Neural cell (in vitro differentiated cells): ENCODE measurements around the gene NIP7. TPM values are rescaled to one million over a fixed set of nuclear protein-coding genes. Genes with fewer than 3 reads are reported as not detected.

Experiments used
- H2AFZ ChIP-seq: fragments of 200-600, 300-800 bp; sonication (generic), shearing (Covaris generic); 2 replicates; pipeline ENCODE4 v1.6.0; 2014; ENCODE audit warnings: low read depth, mild to moderate bottlenecking, antibody characterized with exemption, low read length, moderate library complexity
- H3F3A ChIP-seq: fragments of 200-600 bp; shearing (Covaris generic); 2 replicates; pipeline ENCODE4 v1.6.1; 2016; ENCODE audit warnings: mild to moderate bottlenecking, moderate library complexity, mixed read lengths, antibody characterized with exemption, low read length; ENCODE audit not compliant: insufficient read depth, poor library complexity, severe bottlenecking
- H3K27ac ChIP-seq: fragments of 200-600, 300-800 bp; sonication (generic), shearing (Covaris generic); 2 replicates; pipeline ENCODE4 v1.5.1; 2014; ENCODE audit warnings: mild to moderate bottlenecking, low read length, moderate library complexity
- H3K27me3 ChIP-seq: fragments of 300-800, 200-600 bp; sonication (generic), shearing (Covaris generic); 2 replicates; pipeline ENCODE4 v1.6.0; 2014; ENCODE audit warnings: mild to moderate bottlenecking, low read depth, low read length, moderate library complexity; ENCODE audit not compliant: insufficient read depth
- H3K36me3 ChIP-seq: fragments of 300-800, 200-600 bp; sonication (generic), shearing (Covaris generic); 2 replicates; pipeline ENCODE4 v1.5.1; 2014; ENCODE audit warnings: mild to moderate bottlenecking, antibody characterized with exemption, low read length, moderate library complexity; ENCODE audit not compliant: insufficient read depth
- H3K4me2 ChIP-seq: fragments of 300-800, 200-600 bp; sonication (generic), shearing (Covaris generic); 2 replicates; pipeline ENCODE4 v1.6.0; 2014; ENCODE audit warnings: mild to moderate bottlenecking, low read length
- H3K4me3 ChIP-seq: fragments of 300-800, 200-600 bp; sonication (generic), shearing (Covaris generic); 2 replicates; pipeline ENCODE4 v1.5.1; 2014; ENCODE audit warnings: mild to moderate bottlenecking, low read length, moderate library complexity
- H3K79me2 ChIP-seq: fragments of 200-600 bp; shearing (Covaris generic); replicated peaks from 2 replicates; pipeline ENCODE4 v1.6.0; 2014; ENCODE audit warnings: mild to moderate bottlenecking, low read length, moderate library complexity; ENCODE audit not compliant: insufficient read depth
- H3K9ac ChIP-seq: fragments of 300-800, 200-600 bp; sonication (generic), shearing (Covaris generic); 2 replicates; pipeline ENCODE4 v1.6.1; 2016; ENCODE audit warnings: mild to moderate bottlenecking, low read length, mixed read lengths
- H3K9me2 ChIP-seq: fragments of 200-600 bp; shearing (Covaris generic); 2 replicates; pipeline ENCODE4 v1.6.1; 2016; ENCODE audit warnings: mild to moderate bottlenecking, low read length, mixed read lengths; ENCODE audit not compliant: insufficient read depth
- H3K9me3 ChIP-seq: fragments of 200-600, 300-800 bp; sonication (generic), shearing (Covaris generic); 2 replicates; pipeline ENCODE4 v1.6.1; 2016; ENCODE audit warnings: mild to moderate bottlenecking, mixed run types, low read length, moderate library complexity, mixed read lengths
- H4K20me1 ChIP-seq: fragments of 200-600 bp; shearing (Covaris generic); 2 replicates; pipeline ENCODE4 v1.6.1; 2016; ENCODE audit warnings: mild to moderate bottlenecking, mixed run types; ENCODE audit not compliant: insufficient read depth
- EP300 ChIP-seq: fragments of 450-650 bp; conservative IDR thresholded peaks from 2 replicates; pipeline ENCODE4 v1.6.1; 2014; ENCODE audit warnings: antibody characterized with exemption, mild to moderate bottlenecking, moderate library complexity; ENCODE audit not compliant: poor library complexity, severe bottlenecking
- EZH2 ChIP-seq: fragments of 200-600, 300-800 bp; shearing (Covaris generic), sonication (generic); IDR thresholded peaks from 2 replicates; pipeline ENCODE4 v1.6.1; 2014; ENCODE audit warnings: antibody characterized with exemption, low read length, borderline replicate concordance, mild to moderate bottlenecking; ENCODE audit not compliant: insufficient read depth, poor library complexity, severe bottlenecking
- MXI1 ChIP-seq: fragments of 450-650 bp; conservative IDR thresholded peaks from 2 replicates; pipeline ENCODE4 v1.6.1; 2014; ENCODE audit warnings: antibody characterized with exemption, mild to moderate bottlenecking; ENCODE audit not compliant: poor library complexity, severe bottlenecking
- POLR2AphosphoS5 ChIP-seq: IDR thresholded peaks from 2 replicates; pipeline ENCODE4 v1.6.1; 2012
- RAD21 ChIP-seq: fragments of 450-650 bp; conservative IDR thresholded peaks from 2 replicates; pipeline ENCODE4 v1.6.1; 2014; ENCODE audit warnings: antibody characterized with exemption, mild to moderate bottlenecking, moderate library complexity
- SMC3 ChIP-seq: fragments of 450-650 bp; conservative IDR thresholded peaks from 2 replicates; pipeline ENCODE4 v1.6.1; 2014; ENCODE audit warnings: antibody characterized with exemption, mild to moderate bottlenecking, moderate library complexity; ENCODE audit not compliant: poor library complexity
- TAF1 ChIP-seq: IDR thresholded peaks from 2 replicates; pipeline ENCODE4 v1.6.1; 2012; ENCODE audit warnings: low read depth
- polyA plus RNA-seq: library from polyadenylated mRNA; depleted of rRNA; stranded (reverse); fragments of >200 nt; gene quantifications from 2 replicates; pipeline ENCODE4 v1.2.3, GENCODE V29; 2014
- TF ChIP-seq, protein P1 (sequence below): fragments of 450-650 bp; IDR thresholded peaks from 2 replicates; pipeline ENCODE4 v1.5.1; 2014; ENCODE audit warnings: antibody characterized with exemption, mild to moderate bottlenecking, moderate library complexity; ENCODE audit not compliant: poor library complexity, severe bottlenecking
- TF ChIP-seq, protein P2 (sequence below): IDR thresholded peaks from 2 replicates; pipeline ENCODE4 v1.6.1; 2012; ENCODE audit warnings: borderline replicate concordance

The NIP7 gene
- polyA plus RNA-seq, 1 donor from 2014 or later: 15.8 TPM

- H3K27ac ChIP-seq: no peak overlapping the region
- no peaks in the 10 kb centered on the region for H3F3A ChIP-seq
- no peak overlapping the region for H3K4me3 ChIP-seq
These were observed 32.5 kb upstream of the NIP7 start for GRCh38 chr16:69307091-69307490.

GRCh38 chr16:69307856-69308255, 31.7 kb upstream of the NIP7 start:
- H3K4me2 ChIP-seq: no peak overlapping the region
- no peak overlapping the region for H3K27ac ChIP-seq
- no peaks in the 10 kb centered on the region for H3K9me3 ChIP-seq
- H3K4me3 ChIP-seq: no peak overlapping the region
- H3K36me3 ChIP-seq: no peaks in the 10 kb centered on the region
- no peaks in the 10 kb centered on the region for H3F3A ChIP-seq
- H3K9me2 ChIP-seq: no peaks in the 10 kb centered on the region
- no peaks in the 10 kb centered on the region for H3K27me3 ChIP-seq
- H2AFZ ChIP-seq: no peak overlapping the region
- H3K9ac ChIP-seq: no peak overlapping the region
- peaks cover 13% of the 10 kb centered on the region for H3K79me2 ChIP-seq
- no peaks in the 10 kb centered on the region for H4K20me1 ChIP-seq
- no peak for TF ChIP-seq MXI1
- no peak for TF ChIP-seq POLR2AphosphoS5
- TF ChIP-seq TAF1: no peak
- TF ChIP-seq, protein P1, sequence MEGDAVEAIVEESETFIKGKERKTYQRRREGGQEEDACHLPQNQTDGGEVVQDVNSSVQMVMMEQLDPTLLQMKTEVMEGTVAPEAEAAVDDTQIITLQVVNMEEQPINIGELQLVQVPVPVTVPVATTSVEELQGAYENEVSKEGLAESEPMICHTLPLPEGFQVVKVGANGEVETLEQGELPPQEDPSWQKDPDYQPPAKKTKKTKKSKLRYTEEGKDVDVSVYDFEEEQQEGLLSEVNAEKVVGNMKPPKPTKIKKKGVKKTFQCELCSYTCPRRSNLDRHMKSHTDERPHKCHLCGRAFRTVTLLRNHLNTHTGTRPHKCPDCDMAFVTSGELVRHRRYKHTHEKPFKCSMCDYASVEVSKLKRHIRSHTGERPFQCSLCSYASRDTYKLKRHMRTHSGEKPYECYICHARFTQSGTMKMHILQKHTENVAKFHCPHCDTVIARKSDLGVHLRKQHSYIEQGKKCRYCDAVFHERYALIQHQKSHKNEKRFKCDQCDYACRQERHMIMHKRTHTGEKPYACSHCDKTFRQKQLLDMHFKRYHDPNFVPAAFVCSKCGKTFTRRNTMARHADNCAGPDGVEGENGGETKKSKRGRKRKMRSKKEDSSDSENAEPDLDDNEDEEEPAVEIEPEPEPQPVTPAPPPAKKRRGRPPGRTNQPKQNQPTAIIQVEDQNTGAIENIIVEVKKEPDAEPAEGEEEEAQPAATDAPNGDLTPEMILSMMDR: no peak
- no peak for TF ChIP-seq EZH2
- TF ChIP-seq SMC3: no peak
- TF ChIP-seq, protein P2, sequence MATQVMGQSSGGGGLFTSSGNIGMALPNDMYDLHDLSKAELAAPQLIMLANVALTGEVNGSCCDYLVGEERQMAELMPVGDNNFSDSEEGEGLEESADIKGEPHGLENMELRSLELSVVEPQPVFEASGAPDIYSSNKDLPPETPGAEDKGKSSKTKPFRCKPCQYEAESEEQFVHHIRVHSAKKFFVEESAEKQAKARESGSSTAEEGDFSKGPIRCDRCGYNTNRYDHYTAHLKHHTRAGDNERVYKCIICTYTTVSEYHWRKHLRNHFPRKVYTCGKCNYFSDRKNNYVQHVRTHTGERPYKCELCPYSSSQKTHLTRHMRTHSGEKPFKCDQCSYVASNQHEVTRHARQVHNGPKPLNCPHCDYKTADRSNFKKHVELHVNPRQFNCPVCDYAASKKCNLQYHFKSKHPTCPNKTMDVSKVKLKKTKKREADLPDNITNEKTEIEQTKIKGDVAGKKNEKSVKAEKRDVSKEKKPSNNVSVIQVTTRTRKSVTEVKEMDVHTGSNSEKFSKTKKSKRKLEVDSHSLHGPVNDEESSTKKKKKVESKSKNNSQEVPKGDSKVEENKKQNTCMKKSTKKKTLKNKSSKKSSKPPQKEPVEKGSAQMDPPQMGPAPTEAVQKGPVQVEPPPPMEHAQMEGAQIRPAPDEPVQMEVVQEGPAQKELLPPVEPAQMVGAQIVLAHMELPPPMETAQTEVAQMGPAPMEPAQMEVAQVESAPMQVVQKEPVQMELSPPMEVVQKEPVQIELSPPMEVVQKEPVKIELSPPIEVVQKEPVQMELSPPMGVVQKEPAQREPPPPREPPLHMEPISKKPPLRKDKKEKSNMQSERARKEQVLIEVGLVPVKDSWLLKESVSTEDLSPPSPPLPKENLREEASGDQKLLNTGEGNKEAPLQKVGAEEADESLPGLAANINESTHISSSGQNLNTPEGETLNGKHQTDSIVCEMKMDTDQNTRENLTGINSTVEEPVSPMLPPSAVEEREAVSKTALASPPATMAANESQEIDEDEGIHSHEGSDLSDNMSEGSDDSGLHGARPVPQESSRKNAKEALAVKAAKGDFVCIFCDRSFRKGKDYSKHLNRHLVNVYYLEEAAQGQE: no peak
- TF ChIP-seq RAD21: no peak
- no peak for TF ChIP-seq EP300

More at GRCh38 chr16:69307091-69307490, 32.5 kb upstream of the NIP7 start:
- Histone ChIP-seq H4K20me1 (no peaks in the 10 kb centered on the region), H3K4me2 (no peak overlapping the region), H2AFZ (no peak overlapping the region), H3K79me2 (peaks cover 6% of the 10 kb centered on the region), H3K36me3 (no peaks in the 10 kb centered on the region), H3K9me3 (no peaks in the 10 kb centered on the region), H3K9me2 (no peaks in the 10 kb centered on the region), H3K9ac (no peak overlapping the region), H3K27me3 (no peaks in the 10 kb centered on the region)
- TF ChIP-seq, protein P1: no peak
- TF ChIP-seq TAF1 (no peak), POLR2AphosphoS5 (no peak), EZH2 (no peak), SMC3 (no peak)
- TF ChIP-seq, protein P2: no peak
